GM23338 (cell line): ENCODE data around the gene CEMIP2. TPM values are rescaled to one million over a fixed set of nuclear protein-coding genes. Genes with fewer than 3 reads are reported as not detected.
A peak's percentile ranks its signal among the peaks of the same experiment; 100 is the strongest.

Source experiments
- ATAC-seq: fragments of 200-7000 bp; cut with Tn5 transposase; 3 replicates; pipeline ENCODE4 v1.9.1; 2020
- DNase-seq: peaks from one replicate; pipeline ENCODE4 v3.0.0-alpha.2; 2015; ENCODE audit warnings: low spot score
- H2AFZ ChIP-seq: fragments of 200-600 bp; sonication (generic); 2 replicates; pipeline ENCODE4 v1.8.0; 2016; ENCODE audit warnings: antibody characterized with exemption, mild to moderate bottlenecking, moderate library complexity
- H3F3A ChIP-seq: fragments of 200-600 bp; sonication (generic); replicated peaks from 2 replicates; pipeline ENCODE4 v1.8.0; 2017; ENCODE audit warnings: antibody characterized with exemption, mixed run types, low read depth
- H3K27ac ChIP-seq: fragments of 200-600 bp; sonication (generic); 2 replicates; pipeline ENCODE4 v1.6.1; 2016; ENCODE audit warnings: low read depth
- H3K27me3 ChIP-seq: fragments of 200-600 bp; sonication (generic); 2 replicates; pipeline ENCODE4 v1.8.0; 2016; ENCODE audit warnings: mild to moderate bottlenecking, mixed run types, moderate library complexity; ENCODE audit not compliant: insufficient read depth
- H3K36me3 ChIP-seq: fragments of 200-600 bp; sonication (generic); 2 replicates; pipeline ENCODE4 v1.8.0; 2016; ENCODE audit warnings: mild to moderate bottlenecking; ENCODE audit not compliant: insufficient read depth
- H3K4me1 ChIP-seq: fragments of 200-600 bp; sonication (generic); 2 replicates; pipeline ENCODE4 v1.8.0; 2016; ENCODE audit warnings: mild to moderate bottlenecking, moderate library complexity; ENCODE audit not compliant: insufficient read depth
- H3K4me2 ChIP-seq: fragments of 200-600 bp; sonication (generic); 2 replicates; pipeline ENCODE4 v1.7.1; 2017; ENCODE audit warnings: mixed run types
- H3K4me3 ChIP-seq: fragments of 200-600 bp; sonication (generic); 2 replicates; pipeline ENCODE4 v1.6.1; 2016; ENCODE audit warnings: mixed run types
- H3K79me2 ChIP-seq: fragments of 200-600 bp; sonication (generic); replicated peaks from 2 replicates; pipeline ENCODE4 v1.8.0; 2017; ENCODE audit warnings: mild to moderate bottlenecking; ENCODE audit not compliant: insufficient read depth
- H3K9me2 ChIP-seq: fragments of 200-600 bp; sonication (generic); 2 replicates; pipeline ENCODE4 v1.8.0; 2017; ENCODE audit not compliant: insufficient read depth
- H4K20me1 ChIP-seq: fragments of 200-600 bp; sonication (generic); replicated peaks from 2 replicates; pipeline ENCODE4 v1.8.0; 2017; ENCODE audit warnings: mild to moderate bottlenecking; ENCODE audit not compliant: insufficient read depth
- H3K27ac Mint-ChIP-seq: 2 replicates; pipeline ENCODE4 v1.8.0; 2020; ENCODE audit warnings: inconsistent platforms, mild to moderate bottlenecking, moderate library complexity, mixed read lengths
- H3K27me3 Mint-ChIP-seq: 3 replicates; pipeline ENCODE4 v1.8.0; 2022; ENCODE audit warnings: low read depth, mild to moderate bottlenecking, moderate library complexity, mixed read lengths, inconsistent platforms; ENCODE audit not compliant: insufficient read depth, poor library complexity
- H3K36me3 Mint-ChIP-seq: 3 replicates; pipeline ENCODE4 v1.8.0; 2021; ENCODE audit warnings: low read depth, mild to moderate bottlenecking, inconsistent platforms, moderate library complexity, mixed read lengths
- H3K4me1 Mint-ChIP-seq: 3 replicates; pipeline ENCODE4 v1.8.0; 2020; ENCODE audit warnings: mild to moderate bottlenecking, inconsistent platforms, mixed read lengths
- H3K4me3 Mint-ChIP-seq: 3 replicates; pipeline ENCODE4 v1.8.0; 2021; ENCODE audit warnings: moderate library complexity, mild to moderate bottlenecking, inconsistent platforms, mixed read lengths
- H3K9me3 Mint-ChIP-seq: 3 replicates; pipeline ENCODE4 v1.8.0; 2020; ENCODE audit warnings: moderate library complexity, mild to moderate bottlenecking, inconsistent platforms, mixed read lengths
- EZH2phosphoT487 ChIP-seq: fragments of 200-600 bp; sonication (generic); IDR thresholded peaks from one replicate; pipeline ENCODE4 v1.8.1; 2018; ENCODE audit warnings: antibody characterized with exemption; ENCODE audit not compliant: unreplicated experiment
- ZNF331 ChIP-seq: fragments of 250-450 bp; sonication (Bioruptor Pico); IDR thresholded peaks from 2 replicates; pipeline ENCODE4 v1.5.0; 2020; ENCODE audit warnings: low read depth, mild to moderate bottlenecking, moderate library complexity
- polyA plus RNA-seq: library from polyadenylated mRNA; unstranded; fragments of >200 nt; fragmentation: Nextera tagmentation; extraction: Ambion mirVana; gene quantifications from 2 replicates; pipeline ENCODE4 v1.2.1, GENCODE V29; 2016
- total RNA-seq: library from RNA; depleted of rRNA; stranded (reverse); fragments of >200 nt; shearing (Covaris generic); gene quantifications from 2 replicates; pipeline ENCODE4 v1.2.3, GENCODE V29; 2014
- TF ChIP-seq, protein P1 (sequence below): IDR thresholded peaks from 2 replicates; pipeline ENCODE4 v1.6.1; 2016; ENCODE audit warnings: antibody characterized with exemption
- TF ChIP-seq, protein P2 (sequence below): fragments of 250-450 bp; sonication (Bioruptor Pico); IDR thresholded peaks from 2 replicates; pipeline ENCODE4 v1.5.0; 2020; ENCODE audit warnings: mild to moderate bottlenecking, moderate library complexity
- TF ChIP-seq, protein P3 (sequence below), 2 experiments: fragments of 200-600 bp in 1 of 2; sonication (generic) in 1 of 2; conservative IDR thresholded peaks; 2 replicates each; pipeline versions ENCODE4 v1.5.1 to v1.6.1; 2016 to 2017; ENCODE audit warnings: antibody characterized with exemption in 2 of 2, low read depth in 2 of 2, mild to moderate bottlenecking in 2 of 2, moderate library complexity in 1 of 2

Gene CEMIP2
- total and polyA plus RNA-seq, 2 experiments from 2014 or later: 23.0 to 76.7 TPM

DNA sequence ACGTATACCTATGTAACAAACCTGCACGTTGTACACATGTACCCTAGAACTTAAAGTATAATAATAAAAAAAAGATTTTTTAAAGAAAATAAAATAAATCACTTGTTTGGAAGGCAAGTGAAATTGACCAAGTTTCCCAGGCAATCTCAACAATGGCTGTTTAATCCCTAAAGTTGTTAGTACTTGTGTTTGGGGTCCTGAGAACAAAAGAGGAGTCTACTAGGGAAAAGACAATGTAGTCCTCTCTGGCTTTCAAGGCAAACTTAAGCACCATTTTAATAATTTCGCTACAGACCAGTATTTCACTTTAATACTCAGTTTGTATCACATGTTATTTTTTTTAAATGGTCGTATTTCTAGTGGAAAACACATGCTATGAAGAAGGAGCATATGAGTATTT is 14.2 kb downstream of the CEMIP2 start:
- Histone ChIP-seq H3K27me3 (no peaks in the 10 kb centered on the region), H3F3A (no peaks in the 10 kb centered on the region), H3K79me2 (peaks cover 81% of the 10 kb centered on the region), H3K36me3 (0 out of 2 replicates have a peak, but pooled peaks cover 6% of the 10 kb centered on the region), H3K4me3 (no peak overlapping the region), H3K4me1 (peaks cover 63% of the 10 kb centered on the region), H3K4me2 (peak overlapping the region; percentile 18; the same call in 1 of the 2 replicates), H3K9me2 (no peaks in the 10 kb centered on the region), H2AFZ (no peak overlapping the region), H3K27ac (no peak overlapping the region), H4K20me1 (no peaks in the 10 kb centered on the region)
- Mint-ChIP-seq H3K4me1 (peaks cover 67% of the 10 kb centered on the region), H3K36me3 (peaks cover 18% of the 10 kb centered on the region), H3K27ac (no peak overlapping the region; the same call in 1 of the 2 replicates), H3K27me3 (peaks cover 12% of the 10 kb centered on the region), H3K4me3 (no peak overlapping the region), H3K9me3 (no peaks in the 10 kb centered on the region)
- DNase-seq (peak; percentile 36), ATAC-seq (no peak)
- TF ChIP-seq, protein P1, sequence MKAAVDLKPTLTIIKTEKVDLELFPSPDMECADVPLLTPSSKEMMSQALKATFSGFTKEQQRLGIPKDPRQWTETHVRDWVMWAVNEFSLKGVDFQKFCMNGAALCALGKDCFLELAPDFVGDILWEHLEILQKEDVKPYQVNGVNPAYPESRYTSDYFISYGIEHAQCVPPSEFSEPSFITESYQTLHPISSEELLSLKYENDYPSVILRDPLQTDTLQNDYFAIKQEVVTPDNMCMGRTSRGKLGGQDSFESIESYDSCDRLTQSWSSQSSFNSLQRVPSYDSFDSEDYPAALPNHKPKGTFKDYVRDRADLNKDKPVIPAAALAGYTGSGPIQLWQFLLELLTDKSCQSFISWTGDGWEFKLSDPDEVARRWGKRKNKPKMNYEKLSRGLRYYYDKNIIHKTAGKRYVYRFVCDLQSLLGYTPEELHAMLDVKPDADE: no peak
- no peak for TF ChIP-seq EZH2phosphoT487
- TF ChIP-seq, protein P2, sequence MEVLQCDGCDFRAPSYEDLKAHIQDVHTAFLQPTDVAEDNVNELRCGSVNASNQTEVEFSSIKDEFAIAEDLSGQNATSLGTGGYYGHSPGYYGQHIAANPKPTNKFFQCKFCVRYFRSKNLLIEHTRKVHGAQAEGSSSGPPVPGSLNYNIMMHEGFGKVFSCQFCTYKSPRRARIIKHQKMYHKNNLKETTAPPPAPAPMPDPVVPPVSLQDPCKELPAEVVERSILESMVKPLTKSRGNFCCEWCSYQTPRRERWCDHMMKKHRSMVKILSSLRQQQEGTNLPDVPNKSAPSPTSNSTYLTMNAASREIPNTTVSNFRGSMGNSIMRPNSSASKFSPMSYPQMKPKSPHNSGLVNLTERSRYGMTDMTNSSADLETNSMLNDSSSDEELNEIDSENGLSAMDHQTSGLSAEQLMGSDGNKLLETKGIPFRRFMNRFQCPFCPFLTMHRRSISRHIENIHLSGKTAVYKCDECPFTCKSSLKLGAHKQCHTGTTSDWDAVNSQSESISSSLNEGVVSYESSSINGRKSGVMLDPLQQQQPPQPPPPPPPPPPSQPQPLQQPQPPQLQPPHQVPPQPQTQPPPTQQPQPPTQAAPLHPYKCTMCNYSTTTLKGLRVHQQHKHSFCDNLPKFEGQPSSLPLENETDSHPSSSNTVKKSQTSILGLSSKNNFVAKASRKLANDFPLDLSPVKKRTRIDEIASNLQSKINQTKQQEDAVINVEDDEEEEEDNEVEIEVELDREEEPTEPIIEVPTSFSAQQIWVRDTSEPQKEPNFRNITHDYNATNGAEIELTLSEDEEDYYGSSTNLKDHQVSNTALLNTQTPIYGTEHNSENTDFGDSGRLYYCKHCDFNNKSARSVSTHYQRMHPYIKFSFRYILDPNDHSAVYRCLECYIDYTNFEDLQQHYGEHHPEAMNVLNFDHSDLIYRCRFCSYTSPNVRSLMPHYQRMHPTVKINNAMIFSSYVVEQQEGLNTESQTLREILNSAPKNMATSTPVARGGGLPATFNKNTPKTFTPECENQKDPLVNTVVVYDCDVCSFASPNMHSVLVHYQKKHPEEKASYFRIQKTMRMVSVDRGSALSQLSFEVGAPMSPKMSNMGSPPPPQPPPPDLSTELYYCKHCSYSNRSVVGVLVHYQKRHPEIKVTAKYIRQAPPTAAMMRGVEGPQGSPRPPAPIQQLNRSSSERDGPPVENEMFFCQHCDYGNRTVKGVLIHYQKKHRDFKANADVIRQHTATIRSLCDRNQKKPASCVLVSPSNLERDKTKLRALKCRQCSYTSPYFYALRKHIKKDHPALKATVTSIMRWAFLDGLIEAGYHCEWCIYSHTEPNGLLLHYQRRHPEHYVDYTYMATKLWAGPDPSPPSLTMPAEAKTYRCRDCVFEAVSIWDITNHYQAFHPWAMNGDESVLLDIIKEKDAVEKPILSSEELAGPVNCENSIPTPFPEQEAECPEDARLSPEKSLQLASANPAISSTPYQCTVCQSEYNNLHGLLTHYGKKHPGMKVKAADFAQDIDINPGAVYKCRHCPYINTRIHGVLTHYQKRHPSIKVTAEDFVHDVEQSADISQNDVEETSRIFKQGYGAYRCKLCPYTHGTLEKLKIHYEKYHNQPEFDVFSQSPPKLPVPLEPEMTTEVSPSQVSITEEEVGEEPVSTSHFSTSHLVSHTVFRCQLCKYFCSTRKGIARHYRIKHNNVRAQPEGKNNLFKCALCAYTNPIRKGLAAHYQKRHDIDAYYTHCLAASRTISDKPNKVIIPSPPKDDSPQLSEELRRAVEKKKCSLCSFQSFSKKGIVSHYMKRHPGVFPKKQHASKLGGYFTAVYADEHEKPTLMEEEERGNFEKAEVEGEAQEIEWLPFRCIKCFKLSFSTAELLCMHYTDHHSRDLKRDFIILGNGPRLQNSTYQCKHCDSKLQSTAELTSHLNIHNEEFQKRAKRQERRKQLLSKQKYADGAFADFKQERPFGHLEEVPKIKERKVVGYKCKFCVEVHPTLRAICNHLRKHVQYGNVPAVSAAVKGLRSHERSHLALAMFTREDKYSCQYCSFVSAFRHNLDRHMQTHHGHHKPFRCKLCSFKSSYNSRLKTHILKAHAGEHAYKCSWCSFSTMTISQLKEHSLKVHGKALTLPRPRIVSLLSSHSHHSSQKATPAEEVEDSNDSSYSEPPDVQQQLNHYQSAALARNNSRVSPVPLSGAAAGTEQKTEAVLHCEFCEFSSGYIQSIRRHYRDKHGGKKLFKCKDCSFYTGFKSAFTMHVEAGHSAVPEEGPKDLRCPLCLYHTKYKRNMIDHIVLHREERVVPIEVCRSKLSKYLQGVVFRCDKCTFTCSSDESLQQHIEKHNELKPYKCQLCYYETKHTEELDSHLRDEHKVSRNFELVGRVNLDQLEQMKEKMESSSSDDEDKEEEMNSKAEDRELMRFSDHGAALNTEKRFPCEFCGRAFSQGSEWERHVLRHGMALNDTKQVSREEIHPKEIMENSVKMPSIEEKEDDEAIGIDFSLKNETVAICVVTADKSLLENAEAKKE (CRISPR knock-in tag): no peak

DNA sequence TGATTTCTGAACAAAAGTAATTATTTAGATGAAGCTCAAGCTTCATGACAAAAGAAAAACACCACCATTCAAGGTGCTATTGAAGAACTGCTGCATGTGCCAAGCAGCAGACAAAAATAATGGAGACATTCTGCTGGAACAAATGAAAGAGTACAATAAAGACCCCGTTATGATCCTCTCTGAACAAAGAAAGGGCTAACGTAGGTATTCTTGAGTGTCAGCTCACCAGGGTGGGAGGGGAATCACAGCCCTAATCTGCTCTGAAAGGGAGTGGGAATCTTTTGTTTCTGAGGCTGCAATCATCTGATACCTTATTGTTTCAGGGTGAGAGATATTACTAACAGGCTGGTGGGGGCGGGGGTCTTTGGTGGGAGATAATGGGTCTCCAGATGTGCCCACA is 15.4 kb downstream of the CEMIP2 start:
- 0 out of 2 replicates have a peak, but pooled peaks cover 6% of the 10 kb centered on the region for H3K36me3 ChIP-seq
- H3K27ac ChIP-seq: peak overlapping the region; percentile 63
- no peaks in the 10 kb centered on the region for H3F3A ChIP-seq
- no peaks in the 10 kb centered on the region for H4K20me1 ChIP-seq
- Mint-ChIP-seq H3K4me3 (no peak overlapping the region), H3K4me1 (peaks cover 65% of the 10 kb centered on the region), H3K36me3 (peaks cover 28% of the 10 kb centered on the region), H3K27ac (no peak overlapping the region), H3K27me3 (peaks cover 12% of the 10 kb centered on the region), H3K9me3 (no peaks in the 10 kb centered on the region)
- DNase-seq: no peak
- peaks cover 91% of the 10 kb centered on the region for H3K79me2 ChIP-seq
- peaks cover 62% of the 10 kb centered on the region for H3K4me1 ChIP-seq
- ATAC-seq: no peak
- H2AFZ ChIP-seq: no peak overlapping the region
- H3K4me2 ChIP-seq: peak overlapping the region; percentile 48; the same call in 1 of the 2 replicates
- H3K9me2 ChIP-seq: no peaks in the 10 kb centered on the region
- H3K4me3 ChIP-seq: 0 out of 2 replicates have a peak overlapping the region, but pooled peaks have one; percentile 15
- H3K27me3 ChIP-seq: no peaks in the 10 kb centered on the region
- TF ChIP-seq, protein P1: no peak
- TF ChIP-seq, protein P3, sequence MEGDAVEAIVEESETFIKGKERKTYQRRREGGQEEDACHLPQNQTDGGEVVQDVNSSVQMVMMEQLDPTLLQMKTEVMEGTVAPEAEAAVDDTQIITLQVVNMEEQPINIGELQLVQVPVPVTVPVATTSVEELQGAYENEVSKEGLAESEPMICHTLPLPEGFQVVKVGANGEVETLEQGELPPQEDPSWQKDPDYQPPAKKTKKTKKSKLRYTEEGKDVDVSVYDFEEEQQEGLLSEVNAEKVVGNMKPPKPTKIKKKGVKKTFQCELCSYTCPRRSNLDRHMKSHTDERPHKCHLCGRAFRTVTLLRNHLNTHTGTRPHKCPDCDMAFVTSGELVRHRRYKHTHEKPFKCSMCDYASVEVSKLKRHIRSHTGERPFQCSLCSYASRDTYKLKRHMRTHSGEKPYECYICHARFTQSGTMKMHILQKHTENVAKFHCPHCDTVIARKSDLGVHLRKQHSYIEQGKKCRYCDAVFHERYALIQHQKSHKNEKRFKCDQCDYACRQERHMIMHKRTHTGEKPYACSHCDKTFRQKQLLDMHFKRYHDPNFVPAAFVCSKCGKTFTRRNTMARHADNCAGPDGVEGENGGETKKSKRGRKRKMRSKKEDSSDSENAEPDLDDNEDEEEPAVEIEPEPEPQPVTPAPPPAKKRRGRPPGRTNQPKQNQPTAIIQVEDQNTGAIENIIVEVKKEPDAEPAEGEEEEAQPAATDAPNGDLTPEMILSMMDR (conservative IDR thresholded peaks at IDR 0.05; ENCODE audit: low read depth in 2 of 2): no peak
- no peak for TF ChIP-seq ZNF331 (CRISPR knock-in tag)
